NCI-H2081 (cell line): Measurements from ENCODE around the gene ZBTB34.

Experiments used
- DNase-seq, 2 experiments: peaks; one replicate each; lab custom pipeline; 2025; lab: John Stamatoyannopoulos, UW

Gene ZBTB34

DNA sequence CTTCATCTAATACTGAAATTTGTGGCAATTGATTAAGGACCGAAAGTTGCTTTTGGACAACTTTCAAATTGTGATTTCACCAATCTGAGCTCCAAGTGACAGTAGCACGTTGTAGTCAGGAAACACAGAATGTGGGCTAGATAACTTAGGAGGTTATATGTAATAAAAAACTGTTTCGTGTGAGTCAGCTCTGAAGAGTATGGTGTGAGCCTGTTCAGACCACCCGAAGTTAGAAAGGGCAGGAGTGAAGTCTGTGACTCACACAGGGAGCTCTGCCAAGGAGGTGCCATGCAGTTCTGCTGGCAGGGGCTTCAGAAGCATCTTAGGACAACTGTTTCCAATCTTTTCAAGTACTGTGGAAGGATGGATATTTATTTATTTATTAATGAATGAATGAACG, 16.4 kb upstream of the ZBTB34 start:
- no peak for DNase-seq

DNA sequence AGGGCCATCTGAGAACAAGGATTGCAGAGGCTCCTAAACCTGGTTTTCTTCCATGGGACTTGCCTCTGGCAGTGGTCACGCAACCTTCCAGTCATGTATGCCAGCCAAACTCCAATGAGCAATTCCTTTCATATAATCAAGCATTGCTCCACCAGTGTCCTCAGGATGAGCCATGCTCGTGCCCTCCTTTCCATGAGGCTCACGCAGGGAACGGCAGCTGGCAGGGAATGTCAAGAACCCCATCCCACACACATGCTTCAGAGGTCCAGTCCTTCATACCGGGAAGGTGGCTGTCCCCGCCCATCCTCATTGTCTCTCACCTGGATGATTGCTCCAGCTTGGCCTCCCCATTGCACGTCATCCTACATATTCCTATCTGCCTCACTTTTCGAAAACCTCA, 13.4 kb upstream of the ZBTB34 start:
- no peak for DNase-seq

DNA sequence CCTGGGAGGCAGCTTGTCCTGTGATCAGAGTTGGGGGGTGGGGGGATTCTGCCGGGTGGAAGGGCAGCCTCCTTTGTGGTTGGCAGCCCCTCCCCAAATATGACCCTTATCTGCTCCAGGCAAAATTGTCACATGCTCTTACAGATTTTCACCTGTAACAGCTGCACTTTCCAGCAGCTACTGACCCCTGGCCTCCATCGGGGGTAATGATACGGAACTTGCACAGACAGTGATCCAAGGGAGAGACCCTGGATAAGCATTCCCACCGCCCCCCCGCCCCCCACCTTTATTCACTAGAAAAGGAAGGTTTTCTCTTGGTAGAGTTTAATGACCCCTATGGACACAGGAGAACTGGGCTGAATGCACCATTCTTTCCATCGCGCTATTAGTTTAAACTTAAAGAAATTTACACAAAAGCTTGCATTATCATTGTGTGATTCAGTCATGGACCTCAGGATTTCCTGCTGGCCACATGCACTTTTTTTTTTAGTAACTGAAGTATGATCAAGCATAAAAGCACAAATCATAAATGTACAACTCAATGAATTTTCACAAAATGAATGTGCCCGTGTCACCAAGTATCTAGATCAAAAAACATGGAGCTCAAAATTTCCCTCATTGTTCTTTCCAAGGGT, 10.7 kb upstream of the ZBTB34 start:
- DNase-seq: no peak

DNA sequence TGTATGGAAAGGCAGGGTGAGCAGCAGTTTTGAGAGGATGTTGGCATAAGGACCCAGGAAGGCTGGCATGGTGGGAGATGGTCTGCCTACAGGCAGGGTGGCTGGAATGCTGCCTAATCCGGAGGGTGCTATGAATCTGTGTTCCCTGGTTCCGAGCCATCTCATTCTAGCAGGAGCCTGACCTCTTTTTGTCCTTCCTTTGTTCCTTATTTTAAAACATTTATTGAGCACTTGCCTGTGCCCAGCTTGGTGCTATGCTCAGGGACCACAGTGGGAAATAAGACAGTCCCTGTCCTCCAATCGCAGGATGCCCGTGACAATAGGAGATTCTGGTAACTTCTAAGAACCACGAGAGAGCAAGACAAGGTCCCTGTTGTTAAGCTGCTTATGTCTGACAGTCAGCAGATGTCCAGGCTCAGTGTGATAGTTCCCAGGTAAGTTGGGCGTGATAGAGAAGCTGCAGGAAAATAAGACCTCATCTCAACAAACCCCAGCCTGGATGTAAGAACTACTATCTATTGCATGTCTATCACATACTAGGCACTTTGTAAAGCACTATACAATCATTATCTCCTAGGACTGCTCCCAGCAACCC, 9.1 kb upstream of the ZBTB34 start:
- DNase-seq: no peak

DNA sequence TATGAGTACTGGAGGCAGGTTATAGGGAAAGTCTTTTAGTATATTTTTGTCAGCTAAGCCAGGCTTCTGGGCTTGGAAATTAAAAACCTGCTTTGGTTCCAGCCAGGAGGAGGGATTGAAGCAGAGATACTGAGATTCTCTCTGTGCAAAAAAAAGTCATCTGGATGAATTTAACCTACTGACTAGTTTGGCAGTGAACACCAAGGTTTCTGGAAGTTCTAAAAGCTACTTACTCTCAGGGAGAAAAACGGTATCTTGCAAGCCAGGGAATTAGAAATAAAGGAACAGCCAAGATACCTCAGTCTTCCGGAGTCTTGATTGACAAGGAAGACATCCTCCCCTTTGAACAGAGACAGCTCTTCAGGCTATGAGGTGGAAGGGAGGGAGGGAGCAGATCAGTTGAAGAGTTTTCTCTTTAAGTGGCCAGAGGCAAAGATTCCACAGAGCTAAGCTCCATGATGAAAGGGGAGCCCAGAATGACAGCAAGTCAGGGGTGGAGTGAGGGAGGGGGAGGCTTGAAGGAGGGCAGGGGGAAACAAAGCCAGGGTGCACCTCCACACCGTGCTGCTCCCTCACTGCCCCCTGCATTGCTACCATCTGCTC, 8.3 kb upstream of the ZBTB34 start:
- DNase-seq: no peak

DNA sequence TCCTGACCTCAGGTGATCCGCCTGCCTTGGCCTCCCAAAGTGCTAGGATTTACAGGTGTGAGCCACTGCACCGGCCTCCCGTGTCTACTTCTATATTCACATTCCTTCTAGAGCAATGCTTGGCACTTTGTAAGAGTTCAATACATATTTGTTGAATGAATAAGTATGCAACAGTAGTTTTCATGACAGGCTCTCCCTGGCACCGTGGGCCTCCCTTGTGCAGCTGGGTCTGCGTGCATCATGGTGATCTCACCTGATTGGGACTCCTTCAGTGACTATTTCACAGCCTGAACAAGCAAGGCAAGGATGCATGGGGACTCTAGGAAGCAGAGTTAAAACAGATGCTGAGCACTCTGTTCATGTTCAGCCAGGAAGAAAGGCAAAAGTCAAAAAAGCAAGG, 6.8 kb upstream of the ZBTB34 start:
- no peak for DNase-seq

DNA sequence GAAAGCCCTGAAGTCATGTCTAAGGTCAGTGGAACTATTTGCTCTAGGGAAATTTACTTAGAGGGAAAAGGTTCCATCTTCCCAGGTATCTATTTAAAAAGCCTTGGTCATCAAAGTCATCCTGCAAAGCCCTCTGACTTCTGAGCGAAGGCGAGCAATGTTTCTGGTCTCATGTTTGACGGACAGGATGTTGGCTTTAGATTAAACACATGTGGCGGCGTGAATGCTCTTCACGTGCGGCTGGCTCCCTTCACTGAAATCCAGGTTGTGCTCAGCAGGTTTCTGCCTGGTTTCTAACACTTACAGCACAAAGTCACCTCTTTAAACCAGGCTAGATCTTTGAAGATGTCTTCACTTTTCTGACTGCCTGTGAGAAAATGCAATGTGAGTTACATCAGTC, 5.7 kb upstream of the ZBTB34 start:
- DNase-seq: no peak

DNA sequence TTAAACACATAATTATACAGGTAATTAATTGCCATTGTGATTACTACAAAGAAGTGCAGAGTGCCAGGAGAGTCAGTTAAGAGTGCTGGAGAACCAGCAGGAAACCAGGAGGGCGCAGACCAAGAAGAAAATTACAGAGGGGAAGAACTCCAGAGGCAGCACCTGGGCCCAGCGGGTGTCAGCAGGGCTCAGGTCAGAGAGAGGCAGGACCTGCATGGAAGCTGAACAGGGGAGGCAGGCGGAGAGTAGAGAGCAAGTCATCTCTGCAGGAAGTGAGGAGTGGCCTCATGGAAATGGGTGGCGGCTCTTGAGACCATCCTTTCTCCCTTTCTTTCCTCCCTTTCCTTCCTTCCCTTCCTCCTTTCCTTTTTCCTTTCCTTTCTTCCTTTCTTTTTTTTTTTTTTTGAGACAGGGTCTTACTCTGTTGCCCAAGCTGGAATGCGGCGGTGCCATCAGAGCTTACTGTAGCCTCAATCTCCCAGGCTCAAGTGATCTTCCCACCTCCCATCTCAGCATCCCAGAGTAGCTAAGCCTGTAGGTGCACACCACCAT, 4.0 kb upstream of the ZBTB34 start:
- DNase-seq: no peak

DNA sequence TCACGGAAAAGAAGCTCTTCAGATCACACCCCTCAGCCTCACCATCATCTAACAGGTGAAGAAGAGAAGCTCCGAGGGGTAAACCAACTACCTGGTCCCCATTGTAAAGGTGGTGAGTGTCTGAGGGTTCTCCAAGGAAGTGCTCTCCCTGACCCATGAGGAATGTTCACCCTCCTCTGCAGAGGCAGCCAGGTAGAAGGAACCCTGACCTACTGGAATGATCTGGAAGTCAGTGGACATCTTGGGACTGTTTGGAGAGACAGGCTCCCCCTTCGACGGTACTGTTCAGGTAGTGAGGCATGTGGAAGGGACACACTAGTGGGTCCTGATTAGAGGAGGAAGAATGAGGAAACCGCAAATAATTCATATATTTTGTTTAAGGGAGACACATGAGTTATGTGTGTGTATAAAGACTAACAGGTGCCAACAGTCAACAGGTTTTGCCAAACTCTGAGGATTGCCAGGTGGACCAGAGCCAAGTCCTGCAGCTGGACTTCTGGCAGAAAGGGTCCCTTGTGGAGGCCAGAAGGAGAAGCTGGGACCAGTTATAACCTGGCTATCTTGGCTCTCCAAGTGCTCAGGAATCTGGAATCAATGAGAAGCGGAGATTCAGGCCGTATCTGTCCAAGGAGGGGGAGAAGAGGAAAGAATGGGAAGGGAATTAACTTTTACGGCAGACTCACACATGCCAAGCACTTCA, 3.0 kb upstream of the ZBTB34 start:
- DNase-seq: peak in 1 of 2 experiments; percentile 49

DNA sequence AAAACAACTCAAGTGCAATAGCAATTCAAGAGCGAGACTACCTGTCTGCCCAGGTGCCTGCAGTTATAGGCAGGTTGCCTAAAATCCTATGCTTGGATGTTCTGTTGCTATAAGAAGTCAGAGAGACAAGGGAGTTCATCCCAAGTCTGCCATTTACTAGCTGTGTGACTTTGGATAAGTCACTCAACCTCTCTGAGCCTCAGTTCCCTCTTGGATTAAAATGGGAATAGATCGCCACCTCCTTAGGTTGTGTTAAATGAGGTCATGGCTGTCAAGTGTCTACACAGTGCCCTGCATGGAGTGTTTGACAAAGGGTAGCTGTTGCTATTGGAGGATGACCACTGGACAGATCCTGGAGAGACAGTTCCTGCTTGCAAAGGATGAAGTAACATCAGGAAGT, 1.3 kb upstream of the ZBTB34 start:
- DNase-seq: no peak

DNA sequence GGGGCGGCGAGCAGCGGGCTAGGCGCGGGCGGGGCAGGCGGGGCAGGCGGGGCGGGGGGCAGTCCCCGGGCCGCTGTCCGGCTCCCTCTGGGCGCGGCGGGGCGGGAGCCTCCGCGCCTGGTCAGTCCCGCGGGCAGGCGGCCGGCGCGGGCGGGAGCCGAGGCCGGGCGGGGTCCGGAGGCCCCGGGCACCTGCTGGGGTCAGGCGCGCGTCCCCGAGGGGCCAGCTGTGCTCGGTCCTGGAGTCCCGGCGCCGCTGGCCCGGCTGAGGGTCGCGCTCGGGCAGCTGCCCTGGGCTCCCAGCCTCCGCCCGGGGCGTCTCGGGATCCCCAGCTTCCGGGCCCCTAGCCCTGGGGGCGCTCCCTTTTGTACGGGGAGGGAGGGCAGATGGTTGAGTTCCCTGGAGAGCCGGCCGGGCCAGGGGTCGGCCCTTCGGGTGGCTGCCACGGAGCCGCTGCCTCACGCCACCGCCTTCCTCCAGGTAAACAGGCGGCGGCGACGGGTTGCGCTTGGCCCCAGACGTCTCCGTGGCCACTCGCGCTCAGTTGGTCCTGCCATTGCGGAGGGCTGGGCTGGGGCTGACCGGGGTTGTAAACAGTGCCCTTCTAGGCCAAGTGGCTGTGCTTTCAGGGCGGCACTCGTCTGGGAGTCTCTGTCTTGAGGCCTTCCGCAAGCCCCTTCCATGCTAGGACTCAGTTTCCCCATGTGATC, 473 bp downstream of the ZBTB34 start:
- peak in 1 of 2 experiments; percentile 15 for DNase-seq

DNA sequence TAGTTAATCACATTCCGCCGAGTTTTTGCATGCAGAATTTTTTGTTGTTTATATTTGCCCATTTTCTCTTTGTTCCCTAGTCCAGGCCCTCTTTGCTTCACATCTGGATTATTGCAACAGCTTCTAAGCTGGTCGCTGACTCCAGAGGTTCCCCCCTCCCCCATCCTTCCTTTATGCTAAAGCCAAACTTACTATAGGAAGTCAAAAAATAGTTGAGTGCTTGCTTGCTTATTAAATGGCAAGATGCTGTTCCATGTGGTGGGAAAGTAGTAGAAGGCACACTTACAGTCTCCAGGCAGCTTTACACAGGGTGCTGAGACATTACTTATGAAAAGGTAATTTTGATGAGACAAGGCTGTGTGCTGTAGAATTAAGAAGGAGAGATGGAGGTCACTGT, 1.3 kb downstream of the ZBTB34 start:
- DNase-seq: no peak

DNA sequence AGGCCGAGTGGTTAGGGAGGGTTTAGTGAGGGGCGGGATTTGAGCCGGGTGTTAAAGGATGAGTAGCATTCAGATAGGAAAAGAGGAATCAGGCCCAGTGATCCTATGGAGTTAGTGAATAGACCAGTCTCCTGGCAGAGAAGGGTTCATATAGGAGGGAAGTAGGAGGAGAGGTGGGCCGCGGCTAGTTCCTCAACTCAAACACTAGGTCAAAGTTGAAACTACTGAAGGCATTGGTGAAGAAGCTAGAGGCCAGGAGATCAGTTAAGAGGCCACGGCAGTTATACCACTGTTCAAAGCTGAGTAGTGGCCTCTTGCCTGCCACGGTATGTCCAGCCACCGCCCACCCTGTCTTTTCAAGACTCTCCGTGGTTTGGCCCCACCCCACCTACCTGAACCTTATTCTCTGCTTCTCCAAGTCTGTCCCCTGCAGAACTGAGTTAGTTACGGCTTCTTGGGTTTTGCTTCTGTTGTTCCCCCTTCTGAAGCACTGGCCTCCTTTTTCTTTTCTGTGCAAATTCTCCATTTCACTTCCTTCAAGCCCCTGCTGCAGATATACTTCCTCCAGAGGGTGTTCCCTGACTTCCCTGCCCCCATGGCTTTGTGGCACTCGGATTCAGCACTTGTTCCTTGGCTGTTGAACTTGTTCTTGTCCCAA, 1.8 kb downstream of the ZBTB34 start:
- no peak for DNase-seq

DNA sequence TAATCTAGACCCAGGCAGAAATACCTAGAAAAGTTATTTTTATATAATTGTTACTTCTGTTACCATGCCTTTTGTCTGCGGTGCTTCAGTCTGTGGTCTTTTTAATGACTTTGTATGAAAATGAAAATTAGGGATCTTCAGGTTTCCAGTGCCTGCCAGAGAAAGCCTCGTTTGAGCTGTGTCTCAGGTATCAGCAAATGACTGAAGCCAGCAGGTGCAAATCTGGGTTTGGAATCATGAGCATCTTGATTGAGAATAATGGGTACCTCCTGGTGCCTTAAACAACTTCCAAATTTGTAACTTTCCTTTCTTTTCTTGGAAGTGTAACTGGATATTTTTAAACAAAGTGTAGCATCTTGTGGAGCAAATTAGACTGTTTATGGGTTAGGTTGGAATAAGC, 4.3 kb downstream of the ZBTB34 start:
- DNase-seq: no peak

DNA sequence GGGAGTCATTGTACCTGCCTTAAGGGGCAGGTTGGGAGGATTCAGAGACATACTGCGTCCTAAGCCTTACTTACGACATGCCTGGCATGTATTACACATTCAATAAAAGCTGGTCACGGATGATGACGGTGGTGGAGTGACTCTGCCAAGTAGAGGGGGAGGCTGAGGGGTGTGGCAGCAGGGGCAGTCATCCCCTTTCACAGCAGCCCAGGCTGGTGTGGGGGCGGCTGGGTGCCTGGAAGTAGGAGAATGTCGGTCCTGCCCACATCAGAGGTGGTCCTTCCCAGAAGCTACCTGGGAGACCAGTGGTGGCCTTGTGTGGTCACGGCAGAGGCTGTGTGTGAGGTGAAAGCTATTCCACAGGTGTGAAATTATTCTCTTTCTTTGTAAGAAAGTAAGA, 8.9 kb downstream of the ZBTB34 start:
- DNase-seq: no peak

DNA sequence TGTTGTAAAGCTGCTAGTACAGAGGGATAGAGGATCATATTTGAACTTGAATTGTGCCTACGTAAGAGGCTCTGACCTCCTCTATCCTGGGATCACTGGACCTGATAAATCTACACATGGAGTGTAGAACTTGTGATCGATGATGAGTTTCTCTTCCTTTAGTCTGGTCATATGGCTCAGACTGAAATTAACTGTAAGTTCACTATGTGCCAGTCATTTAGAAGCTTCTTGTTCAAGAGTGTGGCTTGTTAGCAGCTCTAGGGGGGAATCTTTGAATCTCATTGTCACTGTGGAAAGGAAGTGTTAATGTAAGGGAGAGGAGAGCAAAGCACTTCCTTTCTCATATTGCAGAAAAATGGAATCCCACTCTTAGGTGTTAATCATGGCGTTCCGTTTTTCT, 12.1 kb downstream of the ZBTB34 start:
- DNase-seq: no peak

DNA sequence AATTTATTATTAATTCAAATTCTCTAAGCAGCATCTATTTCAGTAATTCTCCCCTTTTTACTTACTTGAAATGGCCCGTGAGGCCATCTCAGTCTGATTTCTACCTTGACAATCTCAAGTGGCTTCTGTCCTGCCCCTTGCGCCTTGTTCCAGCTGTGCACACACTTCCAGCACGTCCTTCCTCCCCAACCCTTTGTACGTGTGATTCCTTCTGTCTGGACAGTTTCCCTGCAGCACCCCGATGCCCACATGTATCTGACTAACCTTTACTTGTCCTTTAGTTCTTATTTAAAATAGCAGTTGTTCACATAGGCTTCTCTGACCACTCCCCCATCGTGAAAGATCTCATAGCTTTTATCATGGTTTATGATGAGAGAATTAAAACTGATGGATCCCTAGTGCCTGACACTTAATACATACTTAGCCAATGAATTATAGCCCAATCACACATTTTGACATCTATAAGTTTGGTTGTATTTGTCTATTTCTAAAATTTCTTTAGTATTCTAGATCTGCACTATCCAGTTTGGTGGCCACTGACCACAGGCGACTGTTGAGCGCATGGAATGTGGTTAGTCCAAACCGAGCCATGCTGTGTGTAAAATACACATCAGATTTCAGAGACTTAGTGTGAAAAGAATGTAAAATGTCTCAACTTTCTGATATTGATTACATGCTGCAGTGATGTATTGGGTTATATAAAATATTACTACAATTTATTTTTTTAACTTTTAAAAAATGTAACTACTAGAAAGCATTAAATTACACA, 14.3 kb downstream of the ZBTB34 start:
- DNase-seq: no peak

DNA sequence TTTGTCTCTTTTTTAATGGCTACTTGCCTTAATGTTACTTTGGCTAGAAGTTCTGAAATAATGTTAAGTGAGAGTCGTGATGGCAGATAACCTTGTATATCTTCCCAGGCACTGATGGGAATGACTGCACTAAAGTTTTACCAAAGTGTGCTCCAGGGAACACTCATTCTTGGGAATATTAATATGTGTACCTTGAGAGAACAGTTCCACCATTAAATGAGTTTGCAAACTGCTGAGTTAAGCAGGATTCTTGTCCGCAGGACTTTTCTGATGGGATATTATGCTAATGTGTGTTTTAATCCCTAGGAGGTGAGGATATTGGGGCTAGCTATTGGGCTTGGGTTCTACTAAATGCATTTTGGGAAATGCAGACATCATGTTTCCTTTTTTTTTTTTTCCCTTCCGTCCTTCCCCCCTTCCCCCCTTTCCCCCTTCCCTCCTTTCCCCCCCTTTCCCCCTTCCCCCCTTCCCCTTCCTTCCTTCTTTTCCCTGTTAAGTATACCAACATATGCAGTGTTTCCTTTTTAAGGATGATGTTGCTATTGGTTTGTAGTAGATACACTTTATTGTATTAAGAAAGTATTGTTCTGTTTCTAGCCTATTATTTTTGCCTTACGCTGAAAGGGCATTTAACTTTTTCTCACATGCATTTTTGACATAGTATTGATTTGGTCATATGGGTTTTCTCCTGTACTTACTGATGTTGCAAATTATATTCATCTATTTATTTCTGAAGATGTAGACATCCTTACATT, 15.5 kb downstream of the ZBTB34 start:
- DNase-seq: no peak

DNA sequence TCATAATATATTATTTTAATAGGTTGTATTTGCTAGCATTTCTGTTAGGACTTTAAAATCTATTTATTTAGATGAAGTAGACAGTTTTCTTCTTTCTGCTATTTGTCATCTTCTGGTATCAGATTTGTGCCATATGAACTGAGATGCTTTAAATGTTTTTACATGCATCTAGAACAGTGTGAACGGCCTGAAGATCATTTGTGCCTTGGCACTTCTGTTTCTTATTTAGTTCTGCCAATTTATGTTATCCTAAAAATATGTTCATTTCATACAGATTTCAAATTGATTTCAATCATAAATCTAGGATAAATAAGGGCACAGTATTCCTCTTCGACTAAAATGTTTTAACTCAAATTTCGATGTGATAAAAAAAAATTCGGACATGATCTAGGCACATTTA, 16.1 kb downstream of the ZBTB34 start:
- DNase-seq: no peak

DNA sequence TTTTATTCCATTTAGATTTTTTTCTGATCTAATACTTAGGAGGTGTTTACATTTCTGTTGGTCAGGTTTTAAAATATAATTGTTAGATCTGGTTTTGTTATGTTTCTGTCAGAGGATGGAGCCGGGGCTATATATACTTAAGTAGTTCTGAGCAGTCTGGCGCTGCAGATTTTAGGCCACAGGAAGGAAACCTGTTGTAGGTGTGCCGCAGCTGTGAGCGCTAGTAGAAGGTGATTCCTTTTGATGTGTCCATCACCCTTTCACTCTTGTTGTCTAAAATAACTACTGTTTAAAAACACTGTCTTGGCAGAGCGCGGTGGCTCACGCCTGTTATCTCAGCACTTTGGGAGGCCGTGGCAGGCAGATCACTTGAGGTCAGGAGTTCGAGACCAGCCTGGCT, 17.0 kb downstream of the ZBTB34 start:
- DNase-seq: no peak
